Upper lobe of left lung (tissue), 6 donors: Measurements from ENCODE around the gene TMBIM6. TPM values are rescaled to one million over a fixed set of nuclear protein-coding genes. Genes with fewer than 3 reads are reported as not detected.
"Not testable (repeated sequence)": the region's sequence is repeated elsewhere in the genome, so short reads cannot be mapped to it uniquely, and the experiment has no call there.

Experiments used
- ATAC-seq, 2 donors: fragments of 200-7000 bp; cut with Tn5 transposase; one replicate each; pipeline ENCODE4 v1.9.1; 2022; ENCODE audit warnings: mild to moderate bottlenecking in 2 of 2, moderate library complexity in 2 of 2; ENCODE audit not compliant: low FRiP score in 2 of 2
- DNase-seq, 2 donors: peaks; one replicate each; pipeline ENCODE4 v3.0.0-alpha.2; 2019 to 2020
- H3K27ac ChIP-seq, 4 donors: fragments of 200-600 bp; sonication (generic); one replicate each; pipeline ENCODE4 v1.5.1; 2016 to 2019
- H3K27me3 ChIP-seq, 4 donors: fragments of 200-600 bp; sonication (generic); one replicate each; pipeline ENCODE4 v1.5.1; 2017 to 2019
- H3K36me3 ChIP-seq, 4 donors: fragments of 200-600 bp; sonication (generic); one replicate each; pipeline ENCODE4 v1.5.1; 2016 to 2019
- H3K4me1 ChIP-seq, 4 donors: fragments of 200-600 bp; sonication (generic); one replicate each; pipeline ENCODE4 v1.5.1; 2018 to 2019
- H3K4me3 ChIP-seq, 4 donors: fragments of 200-600 bp; sonication (generic); one replicate each; pipeline ENCODE4 v1.5.1; 2017 to 2019; ENCODE audit warnings: mild to moderate bottlenecking in 2 of 4, moderate library complexity in 1 of 4
- H3K9me3 ChIP-seq, 4 donors: fragments of 200-600 bp; sonication (generic); one replicate each; pipeline ENCODE4 v1.5.1; 2018 to 2019
- EP300 ChIP-seq, 4 donors: sonication (generic); formaldehyde crosslinking; IDR thresholded peaks; one replicate each; pipeline ENCODE4 v1.5.1; 2017; ENCODE audit warnings: antibody characterized with exemption in 4 of 4, control low read depth in 2 of 4
- POLR2A ChIP-seq, 4 donors: fragments of 450-650 bp; IDR thresholded peaks; one replicate each; pipeline ENCODE4 v1.5.1; 2016 to 2017; ENCODE audit warnings: antibody characterized with exemption in 4 of 4, mild to moderate bottlenecking in 2 of 4
- POLR2AphosphoS5 ChIP-seq, 2 donors: sonication (generic); formaldehyde crosslinking; IDR thresholded peaks; one replicate each; pipeline ENCODE4 v1.5.1; 2017; ENCODE audit warnings: antibody characterized with exemption in 2 of 2
- WGBS, 2 donors: methylation state at CpG; one replicate each; pipeline ENCODE4 v1.1.5; 2017 to 2018; 5-methylcytosine and 5-hydroxymethylcytosine counted together
- total RNA-seq, 6 donors: library from RNA; depleted of rRNA in 4 of 6; stranded (reverse); fragments of >200 nt in 4 of 6; gene quantifications; one replicate each; pipeline versions ENCODE4 v1.1.0 to v1.2.1, GENCODE V29; 2016 to 2021
- TF ChIP-seq, protein P1 (sequence below), 6 experiments: fragments of 450-650 bp in 4 of 6; fragments of 200-600 bp in 2 of 6; sonication (generic) in 2 of 6; IDR thresholded peaks; one replicate each; pipeline ENCODE4 v1.5.1; 2016 to 2019; ENCODE audit warnings: antibody characterized with exemption in 6 of 6
- donor health status: DM: no; HTN: no; CAD: no; lungs with moderate emphysema.
- donor health status: DM: no; HTN: yes; CAD: no; lungs with severe emphysema.

Gene TMBIM6
- total RNA-seq, 6 donors from 2014 or later = 185 to 831 (median 594) TPM

DNA sequence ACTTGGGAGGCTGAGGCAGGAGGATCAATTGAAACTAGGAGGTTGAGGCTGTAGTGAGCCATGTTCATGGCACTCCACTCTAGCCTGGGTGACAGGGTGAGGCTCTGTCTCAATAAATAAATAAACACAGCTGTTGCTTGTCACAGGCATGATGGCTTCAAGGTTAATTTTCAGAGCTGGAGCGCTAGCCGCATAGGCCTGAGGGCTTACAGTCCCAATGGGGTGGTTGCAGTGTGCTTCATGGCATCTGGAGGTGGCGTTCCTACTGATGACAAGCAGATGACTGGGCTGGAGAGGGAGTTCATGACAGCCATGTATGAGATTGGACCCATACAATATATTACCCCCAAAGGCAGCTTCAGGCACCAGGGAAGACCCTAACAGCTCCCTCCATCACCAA is 32.5 kb upstream of the TMBIM6 start:
- no peaks in the 10 kb centered on the region for H3K9me3 ChIP-seq
- H3K27ac ChIP-seq = no peak overlapping the region
- H3K36me3 ChIP-seq = no peaks in the 10 kb centered on the region
- H3K4me1 ChIP-seq = peaks cover 6 to 32% (median 20%) of the 10 kb centered on the region in 4 donors
- DNase-seq (no peak), ATAC-seq (no peak)
- TF ChIP-seq, protein P1, sequence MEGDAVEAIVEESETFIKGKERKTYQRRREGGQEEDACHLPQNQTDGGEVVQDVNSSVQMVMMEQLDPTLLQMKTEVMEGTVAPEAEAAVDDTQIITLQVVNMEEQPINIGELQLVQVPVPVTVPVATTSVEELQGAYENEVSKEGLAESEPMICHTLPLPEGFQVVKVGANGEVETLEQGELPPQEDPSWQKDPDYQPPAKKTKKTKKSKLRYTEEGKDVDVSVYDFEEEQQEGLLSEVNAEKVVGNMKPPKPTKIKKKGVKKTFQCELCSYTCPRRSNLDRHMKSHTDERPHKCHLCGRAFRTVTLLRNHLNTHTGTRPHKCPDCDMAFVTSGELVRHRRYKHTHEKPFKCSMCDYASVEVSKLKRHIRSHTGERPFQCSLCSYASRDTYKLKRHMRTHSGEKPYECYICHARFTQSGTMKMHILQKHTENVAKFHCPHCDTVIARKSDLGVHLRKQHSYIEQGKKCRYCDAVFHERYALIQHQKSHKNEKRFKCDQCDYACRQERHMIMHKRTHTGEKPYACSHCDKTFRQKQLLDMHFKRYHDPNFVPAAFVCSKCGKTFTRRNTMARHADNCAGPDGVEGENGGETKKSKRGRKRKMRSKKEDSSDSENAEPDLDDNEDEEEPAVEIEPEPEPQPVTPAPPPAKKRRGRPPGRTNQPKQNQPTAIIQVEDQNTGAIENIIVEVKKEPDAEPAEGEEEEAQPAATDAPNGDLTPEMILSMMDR (IDR thresholded peaks at IDR 0.05) = no peak
- TF ChIP-seq POLR2AphosphoS5 (IDR thresholded peaks at IDR 0.05) (no peak), EP300 (IDR thresholded peaks at IDR 0.05) (no peak), POLR2A (IDR thresholded peaks at IDR 0.05) (no peak)
- WGBS, 2 donors = 79 to 94% methylated on average over 3 of the region's 3 CpGs
- no peaks in the 10 kb centered on the region for H3K27me3 ChIP-seq
- no peak overlapping the region for H3K4me3 ChIP-seq

DNA sequence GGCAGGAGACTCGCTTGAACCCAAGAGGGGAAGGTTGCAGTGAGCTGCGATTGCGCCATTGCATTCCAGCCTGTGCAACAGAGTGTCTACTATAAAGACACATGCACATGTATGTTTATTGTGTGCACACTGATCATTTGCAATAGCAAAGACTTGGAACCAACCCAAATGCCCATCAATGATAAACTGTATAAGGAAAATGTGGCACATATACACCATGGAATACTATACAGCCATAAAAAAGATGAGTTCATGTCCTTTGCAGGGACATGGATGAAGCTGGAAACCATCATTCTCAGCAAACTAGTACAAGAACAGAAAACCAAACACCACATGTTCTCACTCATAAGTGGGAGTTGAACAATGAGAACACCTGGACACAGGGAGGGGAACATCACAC is 27.4 kb upstream of the TMBIM6 start:
- H3K4me1 ChIP-seq, H3K36me3 ChIP-seq, ATAC-seq, H3K27ac ChIP-seq, DNase-seq, H3K9me3 ChIP-seq, H3K4me3 ChIP-seq, H3K27me3 ChIP-seq: not testable (repeated sequence)
- 87 to 92% methylated on average over 3 of the region's 3 CpGs for whole genome bisulfite sequencing, 2 donors

DNA sequence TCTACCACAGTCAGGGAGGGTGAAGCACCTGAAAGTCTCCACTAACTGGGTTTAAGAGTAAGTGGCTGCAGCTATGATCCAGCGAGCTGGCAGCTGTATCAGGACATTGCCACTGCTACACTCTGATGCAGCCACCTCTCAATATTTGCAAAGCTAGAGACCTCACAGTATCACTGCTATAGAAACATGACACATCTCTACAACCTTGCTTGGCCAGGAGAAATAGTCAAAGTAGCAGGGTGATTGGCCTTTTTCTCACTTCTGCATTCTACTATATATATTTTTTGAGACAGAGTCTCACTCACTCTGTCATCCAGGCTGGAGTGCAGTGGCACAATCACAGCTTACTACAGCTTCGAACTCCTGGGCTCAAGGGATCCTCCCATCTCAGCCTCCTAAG is 24.8 kb upstream of the TMBIM6 start:
- ATAC-seq (no peak), DNase-seq (no peak)
- no peaks in the 10 kb centered on the region for H3K36me3 ChIP-seq
- no peaks in the 10 kb centered on the region for H3K4me1 ChIP-seq
- WGBS, 2 donors = 78 to 90% methylated on average over 2 of the region's 2 CpGs
- H3K4me3 ChIP-seq = no peak overlapping the region
- no peaks in the 10 kb centered on the region for H3K9me3 ChIP-seq
- H3K27ac ChIP-seq = no peak overlapping the region
- TF ChIP-seq POLR2A (IDR thresholded peaks at IDR 0.05) = no peak
- TF ChIP-seq, protein P1 (IDR thresholded peaks at IDR 0.05) = no peak
- no peak for TF ChIP-seq EP300 (IDR thresholded peaks at IDR 0.05)
- no peak for TF ChIP-seq POLR2AphosphoS5 (IDR thresholded peaks at IDR 0.05)
- H3K27me3 ChIP-seq = no peaks in the 10 kb centered on the region

DNA sequence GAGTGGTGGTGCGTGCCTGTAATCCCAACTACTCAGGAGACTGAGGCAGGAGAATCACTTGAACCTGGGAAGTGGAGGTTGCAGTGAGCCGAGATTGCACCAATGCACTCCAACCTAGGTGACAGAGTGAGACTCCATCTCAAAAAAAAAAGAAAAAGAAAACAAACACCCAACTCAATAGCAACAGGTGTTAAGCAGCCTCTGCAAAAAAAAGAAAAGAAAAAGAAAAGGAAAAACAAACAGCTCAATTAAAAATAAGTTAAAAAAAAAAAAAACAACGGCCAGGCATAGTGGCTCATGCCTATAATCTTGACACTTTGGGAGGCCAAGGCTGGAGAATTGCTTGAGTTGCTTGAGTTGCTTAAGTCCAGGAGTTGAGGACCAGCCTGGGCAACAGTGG is 23.6 kb upstream of the TMBIM6 start:
- not testable (repeated sequence) for H3K4me1 ChIP-seq, DNase-seq, H3K36me3 ChIP-seq, H3K9me3 ChIP-seq, ATAC-seq, H3K27me3 ChIP-seq, H3K27ac ChIP-seq, H3K4me3 ChIP-seq
- 88 to 89% methylated on average over 3 of the region's 3 CpGs for WGBS, 2 donors

DNA sequence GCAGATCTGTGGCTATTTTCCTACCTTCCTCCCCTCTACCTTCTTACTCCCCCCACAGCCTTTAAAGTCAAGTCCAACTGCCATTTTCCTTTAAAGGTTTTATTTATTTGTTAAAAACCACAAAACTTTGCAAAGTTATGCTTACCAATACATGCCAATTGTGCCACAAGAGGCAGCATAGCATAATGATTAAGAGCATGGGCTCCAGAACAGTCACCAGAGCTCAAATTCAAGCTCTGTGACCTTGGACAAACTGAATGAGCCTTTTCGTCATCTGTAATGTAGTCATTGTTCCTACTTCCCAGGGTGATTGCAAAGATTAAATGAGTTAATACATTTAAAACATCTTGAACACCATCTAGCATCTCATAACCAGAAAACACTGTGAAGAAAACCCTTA is 21.1 kb upstream of the TMBIM6 start:
- no peaks in the 10 kb centered on the region for H3K27me3 ChIP-seq
- H3K9me3 ChIP-seq = no peaks in the 10 kb centered on the region
- no peak overlapping the region for H3K27ac ChIP-seq
- 55 to 80% methylated on average over 1 of the region's 1 CpG for WGBS, 2 donors
- no peaks in the 10 kb centered on the region for H3K36me3 ChIP-seq
- H3K4me1 ChIP-seq = no peaks in the 10 kb centered on the region
- no peak for ATAC-seq
- no peak for TF ChIP-seq EP300 (IDR thresholded peaks at IDR 0.05)
- no peak for TF ChIP-seq POLR2A (IDR thresholded peaks at IDR 0.05)
- no peak for TF ChIP-seq POLR2AphosphoS5 (IDR thresholded peaks at IDR 0.05)
- TF ChIP-seq, protein P1 (IDR thresholded peaks at IDR 0.05) = no peak
- no peak overlapping the region for H3K4me3 ChIP-seq
- DNase-seq = no peak

DNA sequence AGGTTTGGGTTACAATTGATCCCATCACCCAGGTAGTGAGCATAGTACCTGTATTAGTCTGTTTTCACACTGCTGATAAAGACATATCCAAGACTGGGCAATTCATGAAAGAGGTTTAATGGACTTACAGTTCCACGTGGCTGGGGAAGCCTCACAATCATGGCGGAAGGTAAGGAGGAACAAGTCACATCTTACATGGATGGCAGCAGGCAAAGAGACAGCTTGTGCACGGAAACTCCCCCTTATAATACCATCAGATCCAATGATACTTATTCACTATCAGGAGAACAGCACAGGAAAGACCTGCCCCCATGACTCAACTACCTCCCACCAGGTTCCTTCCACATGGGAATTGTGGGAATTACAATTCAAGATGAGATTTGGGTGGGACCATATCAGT is 20.0 kb upstream of the TMBIM6 start:
- H3K4me3 ChIP-seq, DNase-seq, H3K36me3 ChIP-seq, H3K27me3 ChIP-seq, ATAC-seq, H3K9me3 ChIP-seq, H3K4me1 ChIP-seq, H3K27ac ChIP-seq: not testable (repeated sequence)
- 80 to 87% methylated on average over 3 of the region's 3 CpGs for WGBS, 2 donors
